Measurements from ENCODE around the gene RSPH10B2.
"Not testable (repeated sequence)": the region's sequence is repeated elsewhere in the genome, so short reads cannot be mapped to it uniquely, and the experiment has no call there.

Gene RSPH10B2

DNA sequence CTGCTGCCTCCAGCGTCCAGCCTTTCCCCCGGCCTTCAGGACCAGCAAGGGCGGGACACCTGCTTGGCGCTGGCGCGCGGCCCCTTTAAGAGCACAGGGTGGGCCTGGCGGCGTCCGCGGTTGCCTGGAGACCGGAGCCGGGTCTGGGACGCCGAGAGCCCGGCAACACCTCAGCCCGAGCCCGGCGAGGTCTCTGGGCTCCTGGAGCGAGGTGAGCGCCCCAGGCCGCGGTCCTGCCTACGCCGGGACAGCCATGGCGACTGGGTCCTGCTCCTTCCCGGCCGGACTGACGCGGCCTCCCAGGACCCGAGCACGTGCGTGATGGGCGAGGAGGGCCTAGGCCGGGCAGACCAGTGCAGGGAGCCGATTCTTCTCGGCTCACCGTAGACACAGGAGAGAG is at the start of gene RSPH10B2:
RSPH10B2 (plus strand) TSS at position 140 of the 400 bp plus-strand sequence. CDS start 3,575 bp downstream, outside the sequence.
- DNase-seq, result not testable (repeated sequence)

- no peak for DNase-seq
Observed at GRCh38 chr7:6705959-6706665, 47.8 kb upstream of the RSPH10B2 start.

DNA sequence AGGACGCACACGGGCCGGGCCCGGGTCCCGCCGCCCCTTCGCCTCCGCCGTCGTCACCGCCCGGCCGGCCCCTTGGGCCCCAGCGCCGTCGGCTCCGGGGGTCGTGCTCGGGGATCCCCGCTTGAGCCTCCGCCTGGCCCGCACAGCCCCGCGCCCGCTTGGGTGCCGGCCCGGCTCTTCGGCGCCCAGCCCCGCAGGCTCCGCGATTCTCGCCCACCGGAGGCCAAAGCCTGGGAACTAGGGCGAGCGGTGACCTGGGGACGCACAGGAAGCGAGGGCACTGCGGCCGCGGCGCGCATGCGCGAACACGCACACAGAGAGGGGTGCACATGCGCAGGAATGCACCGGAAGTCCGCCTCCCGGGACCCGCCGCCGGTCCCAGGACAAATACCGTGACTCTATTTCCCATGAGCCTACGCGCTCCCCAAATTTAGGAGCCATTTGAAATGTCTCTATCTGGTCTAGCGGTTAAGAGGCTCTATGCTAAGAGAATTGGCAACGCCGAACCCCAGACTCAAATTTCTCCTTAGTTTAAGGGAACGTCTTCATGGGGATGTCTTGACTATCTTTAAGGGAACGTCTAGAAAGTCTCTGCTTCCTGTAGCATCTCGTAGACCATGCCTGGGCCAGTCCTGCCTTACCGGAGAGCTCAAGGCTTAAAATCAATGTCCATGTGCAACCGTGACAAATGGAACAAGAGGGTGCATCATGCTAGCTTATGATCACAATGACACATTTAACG is 47.1 kb upstream of the RSPH10B2 start, which contains the start of gene ZNF12:
ZNF12 (minus strand) TSS at position 282 of the 742 bp plus-strand sequence. CDS start 1,774 bp downstream, outside the sequence.
- peak; percentile 92 for DNase-seq

GRCh38 chr7:6708304-6708703 is 45.6 kb upstream of the RSPH10B2 start:
- DNase-seq, result no peak

DNA sequence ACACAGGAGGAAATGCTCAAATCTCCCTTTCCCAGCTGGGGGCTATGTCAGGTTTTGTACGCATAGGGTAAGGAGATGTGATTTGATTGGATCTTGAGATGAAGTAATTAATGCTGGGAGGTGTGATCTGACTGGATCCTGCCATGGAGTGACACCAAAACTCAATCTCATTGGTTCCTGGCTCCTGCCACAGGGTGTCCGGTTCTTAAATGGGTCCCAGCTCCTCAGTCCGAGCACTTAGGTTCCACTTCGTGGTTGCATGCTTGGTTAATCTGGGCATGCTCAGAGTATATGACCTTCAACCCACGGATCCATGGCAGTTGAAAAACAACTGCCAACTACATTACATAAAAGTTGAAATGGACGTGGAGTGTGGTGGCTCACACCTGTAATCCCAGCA is 44.1 kb upstream of the RSPH10B2 start:
- DNase-seq, result no peak

DNA sequence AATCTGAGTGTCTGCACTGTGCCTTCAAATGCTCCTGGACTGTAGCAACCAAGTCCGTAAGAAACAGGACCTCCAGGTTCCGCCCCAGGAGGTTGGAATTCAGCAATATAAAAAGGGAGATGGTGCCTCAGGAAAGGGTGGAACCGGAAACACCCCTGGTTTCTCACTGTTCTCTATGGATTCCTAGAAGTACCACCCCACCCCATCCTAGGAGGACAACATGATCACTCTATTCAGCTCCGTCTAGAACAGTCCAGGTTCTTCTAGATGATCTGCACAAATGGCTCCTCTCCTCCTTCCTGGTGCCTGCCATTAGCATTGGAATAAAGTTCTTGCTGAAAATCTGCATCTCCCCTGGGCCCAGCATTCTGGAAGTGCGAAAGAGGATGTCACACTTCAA is 39.5 kb upstream of the RSPH10B2 start:
- DNase-seq, result no peak

DNA sequence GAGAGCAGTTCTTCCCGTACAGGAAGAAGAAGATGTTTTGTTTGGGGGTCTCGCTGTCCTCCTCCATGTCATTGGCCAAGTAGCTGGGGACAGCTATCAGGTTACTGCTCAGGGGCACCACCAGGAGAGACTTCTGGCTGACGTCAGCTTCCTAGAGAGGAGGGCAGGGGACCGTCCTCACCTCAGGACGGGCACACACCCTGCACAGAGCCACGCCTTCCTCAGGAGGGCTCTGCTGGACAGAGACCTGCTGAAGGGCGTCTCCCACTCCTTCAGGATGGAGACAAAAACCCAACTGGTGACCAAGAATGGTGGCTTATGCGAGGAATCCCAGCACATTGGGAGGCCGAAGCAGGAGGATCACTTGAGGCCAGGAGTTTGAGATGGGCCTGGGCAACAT is 38.0 kb upstream of the RSPH10B2 start:
- DNase-seq, result not testable (repeated sequence)

DNA sequence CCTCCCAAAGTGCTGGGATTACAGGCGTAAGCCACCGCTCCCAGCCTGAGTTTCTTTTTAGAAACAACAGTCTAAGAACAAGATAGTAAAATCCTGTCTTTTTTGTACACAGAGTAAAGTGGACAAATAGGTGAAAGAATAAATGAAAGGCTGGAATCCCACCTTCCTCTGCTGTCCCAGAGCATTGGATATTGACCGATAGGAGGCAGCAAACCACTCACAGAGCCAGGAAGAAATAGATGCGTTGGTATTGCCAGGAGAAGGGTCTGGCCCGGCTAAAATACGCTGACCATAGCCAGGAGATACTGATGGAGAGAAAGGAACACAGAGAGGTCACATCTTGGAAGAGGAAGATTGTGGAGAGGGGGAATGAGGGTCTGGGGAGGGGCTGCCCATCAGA is 35.8 kb upstream of the RSPH10B2 start:
- no peak for DNase-seq

GRCh38 chr7:6724351-6724750 is 29.6 kb upstream of the RSPH10B2 start:
- not testable (repeated sequence) for DNase-seq

DNA sequence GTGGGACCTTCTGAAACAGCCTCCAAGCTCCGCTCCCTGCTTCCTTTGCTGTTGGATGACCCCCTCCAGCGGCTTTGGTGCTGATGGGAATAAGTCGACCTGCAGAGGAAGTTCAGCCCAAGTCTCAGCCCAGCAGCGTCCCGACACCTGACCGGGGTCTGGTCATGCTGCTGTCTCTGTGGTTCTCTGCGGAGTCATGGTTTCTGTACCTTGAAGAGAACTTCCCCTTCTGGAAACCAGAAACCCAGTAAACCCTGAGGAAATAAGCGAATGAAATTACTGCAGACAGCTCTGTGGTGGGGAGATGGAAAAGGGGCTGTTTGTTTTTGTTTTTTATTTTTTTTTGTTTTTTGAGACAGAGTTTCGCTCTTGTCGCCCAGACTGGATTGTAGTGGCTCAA is 28.9 kb upstream of the RSPH10B2 start:
- DNase-seq, result peak; percentile 26

DNA sequence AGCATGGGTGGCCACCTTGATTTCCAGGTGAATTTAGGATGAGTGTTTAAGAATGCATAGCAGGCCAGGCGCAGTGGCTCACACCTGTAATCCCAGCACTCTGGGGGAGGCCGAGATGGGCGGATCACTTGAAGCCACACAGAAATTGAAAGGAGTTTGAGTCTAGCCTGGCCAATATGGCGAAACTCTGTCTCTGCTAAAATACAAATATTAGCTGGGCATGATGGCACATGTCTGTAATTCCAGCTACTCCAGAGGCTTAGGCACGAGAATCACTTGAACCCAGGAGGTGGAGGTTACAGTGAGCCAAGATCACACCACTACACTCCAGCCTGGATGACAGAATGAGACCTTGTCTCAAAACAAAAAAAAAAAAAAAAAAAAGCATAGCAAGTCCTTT is 27.6 kb upstream of the RSPH10B2 start:
- DNase-seq, result not testable (repeated sequence)

- DNase-seq, result no peak
Observed at GRCh38 chr7:6727663-6728062, 26.2 kb upstream of the RSPH10B2 start.

GRCh38 chr7:6728893-6729491 is 24.9 kb upstream of the RSPH10B2 start:
- DNase-seq, result not testable (repeated sequence)

- peak; percentile 81 for DNase-seq
Observed at GRCh38 chr7:6729492-6730342, 24.2 kb upstream of the RSPH10B2 start.

- DNase-seq, result no peak
Observed at GRCh38 chr7:6730343-6730633, 23.6 kb upstream of the RSPH10B2 start.

DNA sequence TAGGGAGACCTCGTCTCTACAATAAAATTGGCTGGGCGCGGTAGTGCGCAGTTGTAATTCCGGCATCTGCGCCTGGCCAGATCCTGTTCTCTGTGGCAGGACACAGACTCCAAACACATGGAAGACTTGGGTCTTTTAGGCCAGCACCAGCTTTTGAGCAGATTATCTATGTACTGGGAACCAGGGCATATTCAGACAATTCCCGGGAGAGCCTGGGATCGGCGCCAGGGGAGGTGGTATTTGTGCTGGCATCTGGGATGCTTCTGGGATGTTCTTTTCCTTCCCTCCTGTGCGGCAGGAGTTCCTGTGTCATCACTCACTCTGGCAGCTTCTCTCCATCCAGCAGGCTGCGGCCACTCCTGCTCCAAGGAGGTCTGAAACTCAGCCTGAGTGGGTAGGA is 15.5 kb upstream of the RSPH10B2 start:
- not testable (repeated sequence) for DNase-seq

DNA sequence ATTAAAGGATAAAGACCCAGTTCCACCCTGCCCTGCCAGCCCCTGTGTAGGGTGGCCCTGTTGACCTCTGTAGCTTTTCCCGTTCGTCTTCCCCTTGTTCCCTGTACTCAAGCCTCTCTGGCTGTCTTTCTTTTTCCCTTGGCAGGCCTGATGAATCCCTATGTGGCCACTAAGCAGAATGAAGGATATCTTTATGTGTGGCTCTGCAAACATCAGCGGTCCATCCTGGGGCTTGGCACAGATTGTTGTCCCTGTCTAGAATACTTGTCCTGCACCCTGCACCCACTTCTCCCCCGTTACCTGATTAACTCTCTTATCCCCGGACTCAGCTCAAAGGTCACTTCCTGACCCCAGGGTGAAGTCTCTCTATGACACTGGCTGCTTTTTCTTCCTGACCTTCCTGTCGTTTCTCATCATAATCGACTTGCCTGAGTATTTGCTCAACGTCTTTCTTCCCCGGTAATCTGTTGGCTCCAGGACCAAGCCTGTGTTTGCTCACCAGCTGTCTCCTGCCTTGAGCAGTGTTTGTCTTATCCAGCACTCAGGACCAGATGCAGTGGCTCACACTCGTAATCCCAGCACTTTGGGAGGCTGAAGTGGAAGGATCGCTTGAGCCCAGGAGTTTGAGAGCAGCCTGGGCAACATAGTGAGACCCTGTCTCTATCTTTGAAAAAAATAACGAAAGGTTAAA is 9.3 kb upstream of the RSPH10B2 start:
- not testable (repeated sequence) for DNase-seq

DNA sequence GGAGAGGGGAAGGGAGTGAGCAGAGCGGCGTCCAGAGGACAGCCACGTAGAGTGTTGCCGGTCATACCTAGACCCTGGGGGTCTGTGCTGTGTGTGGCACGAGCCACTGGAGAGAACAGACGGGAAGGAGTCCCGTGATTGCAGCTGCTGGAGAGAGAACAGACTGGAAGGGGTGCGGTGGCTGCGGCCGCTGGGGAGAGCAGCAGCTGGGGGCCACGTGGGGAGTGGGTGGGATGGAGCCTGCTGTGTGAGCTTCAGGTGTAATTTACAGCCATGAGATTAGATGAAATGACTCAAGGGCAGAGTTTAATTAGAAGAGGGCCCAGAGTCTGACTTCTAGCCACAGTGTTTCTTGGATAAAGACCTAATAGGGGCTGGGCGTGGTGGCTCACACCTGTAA is 4.6 kb upstream of the RSPH10B2 start:
- not testable (repeated sequence) for DNase-seq

GRCh38 chr7:6750173-6750572 is 3.7 kb upstream of the RSPH10B2 start:
- not testable (repeated sequence) for DNase-seq

DNA sequence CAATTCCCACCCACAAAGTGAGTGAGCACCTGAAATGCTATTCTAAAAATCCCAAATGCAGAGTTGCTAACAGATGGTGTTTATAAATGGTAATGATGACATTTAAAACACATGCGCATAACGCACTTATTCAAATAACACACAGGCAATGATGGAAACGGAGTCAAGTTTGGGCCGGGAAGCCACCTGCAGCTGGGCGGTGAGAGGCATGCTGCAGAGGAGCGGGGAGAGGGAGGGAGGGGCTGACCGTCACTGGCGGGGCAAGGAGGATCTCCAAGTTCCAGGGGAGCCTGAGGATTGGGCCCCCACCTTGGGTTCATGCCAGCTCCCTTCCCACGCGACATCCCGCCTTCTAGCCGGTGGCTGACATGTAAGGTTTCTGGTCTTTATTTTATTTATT is 7.3 kb downstream of the RSPH10B2 start:
- DNase-seq, result not testable (repeated sequence)

- DNase-seq, result not testable (repeated sequence)
Observed at GRCh38 chr7:6781581-6781980, 27.7 kb downstream of the RSPH10B2 start.

GRCh38 chr7:6789353-6789752 is 35.5 kb downstream of the RSPH10B2 start:
- not testable (repeated sequence) for DNase-seq
